ENCODE results near the gene INPP5A.

DNA sequence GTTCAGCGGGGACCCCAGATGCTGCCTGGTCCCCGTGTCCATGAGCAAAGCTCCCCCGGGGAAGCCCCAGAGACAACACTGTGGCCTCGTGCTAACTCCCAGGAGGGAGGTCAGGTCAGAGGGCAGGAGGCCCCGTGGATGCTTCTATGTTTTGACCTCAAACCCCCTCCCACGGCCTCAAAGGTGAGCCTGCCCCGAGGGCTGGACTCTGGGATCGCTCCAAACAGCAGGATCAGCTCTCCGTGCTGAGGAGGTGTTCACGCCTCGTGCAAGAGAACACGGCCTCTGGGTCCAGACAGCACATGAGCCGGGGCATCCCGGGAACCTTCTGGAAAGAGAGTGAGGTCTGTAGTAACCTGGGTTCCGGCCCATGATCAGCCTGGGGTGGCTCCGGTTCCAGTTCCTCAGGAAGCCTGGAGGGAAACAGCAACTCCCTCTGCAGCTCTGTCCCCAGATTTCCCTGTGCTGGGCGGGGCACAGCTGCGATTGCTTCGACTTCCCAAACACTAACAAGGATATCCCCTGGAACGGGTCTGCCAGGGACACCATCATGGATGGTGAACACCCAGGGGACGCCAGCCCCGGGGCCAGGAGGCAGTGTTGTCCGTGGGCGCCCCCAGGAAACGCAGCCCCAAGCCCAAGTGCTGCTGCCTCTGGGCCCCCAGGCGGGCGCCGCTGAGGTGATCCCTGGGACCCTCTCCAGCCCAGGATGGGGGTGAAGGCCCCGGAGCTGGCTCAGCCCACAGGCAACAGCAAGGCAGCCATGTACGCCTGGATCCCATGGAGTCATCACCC lies 18.0 kb upstream of the INPP5A start:
- no peak for TF ChIP-seq CTCF (IDR thresholded peaks at IDR 0.05; ENCODE audit: low read length)
- TF ChIP-seq EZH2 (optimal IDR thresholded peaks at IDR 0.05; ENCODE audit: low read depth, low read length) = no peak
